ENCODE results near the gene ORC6.

DNA sequence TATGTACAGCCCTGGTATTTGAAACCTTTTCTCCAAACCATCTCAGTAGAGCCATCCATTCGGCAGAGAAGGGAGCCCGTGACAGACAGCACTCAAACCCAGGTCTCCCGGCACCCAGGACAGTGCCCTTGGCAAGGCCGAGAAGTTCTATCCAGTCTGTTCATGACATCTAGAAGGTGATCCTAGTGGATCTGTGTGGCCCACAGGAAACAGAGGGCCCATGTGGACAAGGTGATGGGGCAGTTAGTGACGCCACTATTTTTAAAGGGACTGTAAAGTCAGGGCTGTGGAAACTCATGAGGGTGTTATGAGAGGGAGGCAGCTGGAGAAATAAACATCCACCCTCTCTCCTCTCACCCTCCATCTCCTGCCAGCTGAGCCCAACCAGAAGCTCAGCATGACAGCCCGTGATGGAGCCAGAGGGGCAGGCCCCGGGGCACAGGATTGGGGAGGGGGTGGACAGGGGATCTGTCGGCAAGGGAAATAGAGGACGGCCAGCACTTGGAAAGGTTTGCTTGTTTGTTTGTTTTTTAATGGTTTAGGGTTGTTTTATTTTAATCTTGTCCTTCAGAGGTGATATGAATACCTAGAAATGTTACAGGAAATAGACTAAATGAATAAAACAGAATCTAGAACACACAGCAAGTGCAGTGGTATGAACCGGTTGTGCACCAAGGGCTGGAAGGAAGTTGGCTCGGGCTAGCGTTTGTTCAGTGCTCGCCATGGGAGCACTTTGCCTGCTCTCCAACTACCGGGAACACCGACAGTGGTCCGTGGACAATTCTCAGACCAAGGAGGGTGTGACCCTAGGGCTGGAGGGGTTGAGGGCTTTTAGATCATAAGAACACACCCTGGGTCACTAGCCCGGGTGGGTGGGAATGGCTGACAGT, 41.6 kb downstream of the ORC6 start:
- TF ChIP-seq CTCF (IDR thresholded peaks at IDR 0.05) (no peak), POLR2A (IDR thresholded peaks at IDR 0.05) (no peak)
